ENCODE results near the gene NTSR2.

Gene NTSR2

GRCh38 chr2:11647834-11648600 is 22.0 kb downstream of the NTSR2 start:
- H3K4me3 ChIP-seq: no peak overlapping the region
- H3K9me3 ChIP-seq: peaks cover 25% of the 10 kb centered on the region
- H3K9ac ChIP-seq: no peak overlapping the region
- H4K20me1 ChIP-seq: no peaks in the 10 kb centered on the region
- no peaks in the 10 kb centered on the region for H3K36me3 ChIP-seq
- TF ChIP-seq Cebpa-rat (IDR thresholded peaks at IDR 0.05): no peak
- H3K4me1 ChIP-seq: peaks cover 13% of the 10 kb centered on the region; the same call in 1 of the 2 replicates
- H3K27me3 ChIP-seq: no peaks in the 10 kb centered on the region
- no peak overlapping the region for H3K4me2 ChIP-seq
- H3K27ac ChIP-seq: no peak overlapping the region

DNA sequence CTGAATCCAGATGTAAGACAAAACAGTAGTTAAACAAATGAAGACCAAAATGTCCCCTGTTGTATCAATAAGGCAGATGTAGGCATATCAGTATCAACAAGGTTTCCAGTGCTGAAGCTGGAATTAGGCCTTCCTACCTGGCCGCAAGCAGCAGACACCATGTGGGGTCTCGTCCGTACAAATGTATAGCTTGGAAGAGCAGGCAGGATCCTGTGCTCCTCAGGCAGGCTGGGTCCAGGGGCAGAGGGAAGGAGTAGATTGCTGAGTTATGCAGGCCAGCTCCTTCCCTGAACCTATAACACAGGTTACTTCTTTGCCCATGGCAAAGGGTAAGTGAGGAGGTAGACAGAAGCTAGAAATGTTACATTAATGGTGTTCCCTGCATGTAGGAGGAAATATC is 23.5 kb downstream of the NTSR2 start:
- H3K27ac ChIP-seq: no peak overlapping the region
- H4K20me1 ChIP-seq: no peaks in the 10 kb centered on the region
- H3K9ac ChIP-seq: no peak overlapping the region
- H3K4me1 ChIP-seq: peaks cover 5% of the 10 kb centered on the region; the same call in 1 of the 2 replicates
- TF ChIP-seq Cebpa-rat (IDR thresholded peaks at IDR 0.05): no peak
- no peaks in the 10 kb centered on the region for H3K36me3 ChIP-seq
- no peak overlapping the region for H3K4me3 ChIP-seq
- no peak overlapping the region for H3K4me2 ChIP-seq
- peaks cover 25% of the 10 kb centered on the region for H3K9me3 ChIP-seq
- H3K27me3 ChIP-seq: no peaks in the 10 kb centered on the region

- Histone ChIP-seq H4K20me1 (no peaks in the 10 kb centered on the region), H3K9me3 (peaks cover 25% of the 10 kb centered on the region), H3K27ac (no peak overlapping the region), H3K9ac (no peak overlapping the region), H3K4me2 (no peak overlapping the region), H3K27me3 (no peaks in the 10 kb centered on the region), H3K4me1 (0 out of 2 replicates have a peak, but pooled peaks cover 4% of the 10 kb centered on the region), H3K4me3 (no peak overlapping the region), H3K36me3 (no peaks in the 10 kb centered on the region)
- TF ChIP-seq Cebpa-rat (IDR thresholded peaks at IDR 0.05): no peak
These were observed 25.7 kb downstream of the NTSR2 start for GRCh38 chr2:11644293-11644692.

- no peaks in the 10 kb centered on the region for H3K36me3 ChIP-seq
- no peaks in the 10 kb centered on the region for H3K27me3 ChIP-seq
- H3K9me3 ChIP-seq: peaks cover 17% of the 10 kb centered on the region
- H3K4me2 ChIP-seq: no peak overlapping the region
- no peak overlapping the region for H3K27ac ChIP-seq
- no peak overlapping the region for H3K4me3 ChIP-seq
- no peak overlapping the region for H3K9ac ChIP-seq
- no peak for TF ChIP-seq Cebpa-rat (IDR thresholded peaks at IDR 0.05)
- no peaks in the 10 kb centered on the region for H4K20me1 ChIP-seq
- 0 out of 2 replicates have a peak, but pooled peaks cover 4% of the 10 kb centered on the region for H3K4me1 ChIP-seq
These were observed 27.0 kb downstream of the NTSR2 start for GRCh38 chr2:11642972-11643371.

- 0 out of 2 replicates have a peak, but pooled peaks cover 4% of the 10 kb centered on the region for H3K4me1 ChIP-seq
- H4K20me1 ChIP-seq: no peaks in the 10 kb centered on the region
- H3K36me3 ChIP-seq: no peaks in the 10 kb centered on the region; the same call in 1 of the 2 replicates
- no peak overlapping the region for H3K27ac ChIP-seq
- H3K4me3 ChIP-seq: no peak overlapping the region
- no peak overlapping the region for H3K4me2 ChIP-seq
- H3K9ac ChIP-seq: no peak overlapping the region
- H3K27me3 ChIP-seq: no peaks in the 10 kb centered on the region
- TF ChIP-seq Cebpa-rat (IDR thresholded peaks at IDR 0.05): no peak
- H3K9me3 ChIP-seq: no peaks in the 10 kb centered on the region
These were observed 29.9 kb downstream of the NTSR2 start for GRCh38 chr2:11640132-11640531.

DNA sequence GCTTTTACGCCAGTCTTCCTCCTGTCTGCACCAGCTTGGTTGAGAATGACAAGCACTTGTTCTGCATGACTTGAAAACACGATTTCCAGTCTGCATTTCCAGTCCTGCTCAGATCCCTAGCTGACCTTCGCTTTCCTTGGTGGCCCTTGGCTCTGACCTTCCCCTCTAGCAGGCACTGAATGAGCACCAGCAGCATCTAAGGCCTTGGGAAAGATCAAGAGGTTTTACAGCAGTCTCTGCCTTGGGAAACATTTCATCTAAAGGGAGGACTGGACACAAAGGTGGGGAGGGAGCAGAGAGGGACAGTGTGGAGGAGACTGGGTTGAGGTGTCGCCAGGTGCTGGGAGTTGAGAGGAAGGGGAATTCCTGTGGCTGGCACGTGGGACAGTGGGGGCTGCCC is 30.5 kb downstream of the NTSR2 start:
- no peak overlapping the region for H3K9ac ChIP-seq
- H3K4me2 ChIP-seq: no peak overlapping the region
- no peaks in the 10 kb centered on the region for H4K20me1 ChIP-seq
- no peaks in the 10 kb centered on the region for H3K9me3 ChIP-seq
- H3K27me3 ChIP-seq: no peaks in the 10 kb centered on the region
- no peak overlapping the region for H3K4me3 ChIP-seq
- H3K27ac ChIP-seq: no peak overlapping the region
- no peak for TF ChIP-seq Cebpa-rat (IDR thresholded peaks at IDR 0.05)
- H3K4me1 ChIP-seq: 0 out of 2 replicates have a peak, but pooled peaks cover 4% of the 10 kb centered on the region
- H3K36me3 ChIP-seq: no peaks in the 10 kb centered on the region; the same call in 1 of the 2 replicates

- no peaks in the 10 kb centered on the region for H3K27me3 ChIP-seq
- H3K4me3 ChIP-seq: no peak overlapping the region
- no peaks in the 10 kb centered on the region; the same call in 1 of the 2 replicates for H3K36me3 ChIP-seq
- no peaks in the 10 kb centered on the region for H4K20me1 ChIP-seq
- 0 out of 2 replicates have a peak, but pooled peaks cover 4% of the 10 kb centered on the region for H3K4me1 ChIP-seq
- H3K4me2 ChIP-seq: no peak overlapping the region
- no peak overlapping the region for H3K27ac ChIP-seq
- H3K9ac ChIP-seq: no peak overlapping the region
- H3K9me3 ChIP-seq: no peaks in the 10 kb centered on the region
- no peak for TF ChIP-seq Cebpa-rat (IDR thresholded peaks at IDR 0.05)
These were observed 32.4 kb downstream of the NTSR2 start for GRCh38 chr2:11637546-11637945.

GRCh38 chr2:11636593-11637295 is 33.3 kb downstream of the NTSR2 start:
- Histone ChIP-seq H3K9me3 (no peaks in the 10 kb centered on the region), H3K36me3 (no peaks in the 10 kb centered on the region; the same call in 1 of the 2 replicates), H4K20me1 (no peaks in the 10 kb centered on the region), H3K9ac (no peak overlapping the region), H3K4me1 (0 out of 2 replicates have a peak, but pooled peaks cover 4% of the 10 kb centered on the region), H3K27me3 (no peaks in the 10 kb centered on the region), H3K27ac (no peak overlapping the region), H3K4me2 (no peak overlapping the region), H3K4me3 (no peak overlapping the region)
- TF ChIP-seq Cebpa-rat (IDR thresholded peaks at IDR 0.05): no peak

GRCh38 chr2:11635141-11635540 is 34.9 kb downstream of the NTSR2 start:
- no peaks in the 10 kb centered on the region; the same call in 1 of the 2 replicates for H3K36me3 ChIP-seq
- no peaks in the 10 kb centered on the region for H3K4me1 ChIP-seq
- TF ChIP-seq Cebpa-rat (IDR thresholded peaks at IDR 0.05): no peak
- H3K4me3 ChIP-seq: no peak overlapping the region
- H3K9ac ChIP-seq: no peak overlapping the region
- no peaks in the 10 kb centered on the region for H4K20me1 ChIP-seq
- no peaks in the 10 kb centered on the region for H3K9me3 ChIP-seq
- no peaks in the 10 kb centered on the region for H3K27me3 ChIP-seq
- H3K4me2 ChIP-seq: no peak overlapping the region
- H3K27ac ChIP-seq: no peak overlapping the region

- H3K9me3 ChIP-seq: no peaks in the 10 kb centered on the region
- H3K4me2 ChIP-seq: no peak overlapping the region
- H3K36me3 ChIP-seq: no peaks in the 10 kb centered on the region; the same call in 1 of the 2 replicates
- H3K27ac ChIP-seq: no peak overlapping the region
- H4K20me1 ChIP-seq: no peaks in the 10 kb centered on the region
- H3K27me3 ChIP-seq: no peaks in the 10 kb centered on the region
- no peak overlapping the region for H3K9ac ChIP-seq
- H3K4me1 ChIP-seq: no peaks in the 10 kb centered on the region
- TF ChIP-seq Cebpa-rat (IDR thresholded peaks at IDR 0.05): no peak
- H3K4me3 ChIP-seq: no peak overlapping the region
These were observed 35.4 kb downstream of the NTSR2 start for GRCh38 chr2:11634584-11634983.

All from BLaER1 (cell line).